Sigmoid colon (tissue), 7 donors: ENCODE measurements around the gene CRTC3. TPM values are rescaled to one million over a fixed set of nuclear protein-coding genes. Genes with fewer than 3 reads are reported as not detected.

Experiments used
- DNase-seq: peaks from one replicate; pipeline ENCODE4 v3.0.0-alpha.2; 2019
- H3K27ac ChIP-seq, 4 donors: fragments of 200-600 bp; sonication (generic); one replicate each; pipeline ENCODE4 v1.5.1; 2016 to 2019; ENCODE audit warnings: mild to moderate bottlenecking in 1 of 4
- H3K27me3 ChIP-seq, 3 donors: fragments of 200-600 bp; sonication (generic); one replicate each; pipeline ENCODE4 v1.5.1; 2019; ENCODE audit warnings: mild to moderate bottlenecking in 1 of 3
- H3K36me3 ChIP-seq, 4 donors: fragments of 200-600 bp; sonication (generic); one replicate each; pipeline ENCODE4 v1.5.1; 2016 to 2019
- H3K4me1 ChIP-seq, 4 donors: fragments of 200-600 bp; sonication (generic); one replicate each; pipeline ENCODE4 v1.5.1; 2017 to 2019
- H3K4me3 ChIP-seq, 4 donors: fragments of 200-600 bp; sonication (generic); one replicate each; pipeline ENCODE4 v1.5.1; 2017 to 2019; ENCODE audit warnings: mild to moderate bottlenecking in 2 of 4, moderate library complexity in 1 of 4
- H3K9me3 ChIP-seq, 4 donors: fragments of 200-600 bp in 3 of 4; sonication (generic) in 3 of 4; one replicate each; pipeline versions ENCODE4 v1.5.1 to v1.6.1; 2013 to 2019
- EP300 ChIP-seq, 4 donors: sonication (generic); formaldehyde crosslinking; IDR thresholded peaks; one replicate each; pipeline ENCODE4 v1.6.1; 2017; ENCODE audit warnings: antibody characterized with exemption in 4 of 4
- POLR2A ChIP-seq, 2 donors: fragments of 450-650 bp; IDR thresholded peaks; one replicate each; pipeline ENCODE4 v1.6.1; 2016; ENCODE audit warnings: antibody characterized with exemption in 2 of 2, mild to moderate bottlenecking in 2 of 2, moderate library complexity in 2 of 2
- POLR2AphosphoS5 ChIP-seq, 4 donors: sonication (generic); formaldehyde crosslinking; IDR thresholded peaks; one replicate each; pipeline ENCODE4 v1.6.1; 2017; ENCODE audit warnings: antibody characterized with exemption in 4 of 4
- WGBS, 2 donors: extraction: QIAGEN DNeasy Blood & Tissue Kit; methylation state at CpG; one replicate each; pipeline ENCODE4 v1.1.7; 2013; 5-methylcytosine and 5-hydroxymethylcytosine counted together
- intact Hi-C: fragments of 100-400 bp; cut with DNase I; formaldehyde crosslinking; loops from one replicate; pipeline ENCODE4 v1.15.1; 2023
- polyA plus RNA-seq, 3 donors: library from polyadenylated mRNA; stranded (reverse); fragments of 200-250 nt; gene quantifications; one replicate each; pipeline ENCODE4 v1.2.3, GENCODE V29; 2013
- total RNA-seq, 4 donors: library from RNA; depleted of rRNA; stranded (reverse); fragments of >200 nt; gene quantifications; one replicate each; pipeline ENCODE4 v1.1.0, GENCODE V29; 2016
- TF ChIP-seq, protein P1 (sequence below), 4 experiments: fragments of 450-650 bp in 3 of 4; fragments of 200-600 bp in 1 of 4; IDR thresholded peaks; one replicate each; pipeline ENCODE4 v1.5.1; 2016 to 2019; ENCODE audit warnings: antibody characterized with exemption in 4 of 4, mild to moderate bottlenecking in 3 of 4, moderate library complexity in 2 of 4
- donor health status: healthy with polysubstance abuse.
- donor health status: Bipolar disorder and iron deficiency.
- donor health status: healthy.

CRTC3 gene
- total and polyA plus RNA-seq, 7 donors = 5.4 to 64.0 (median 27.6) TPM

DNA sequence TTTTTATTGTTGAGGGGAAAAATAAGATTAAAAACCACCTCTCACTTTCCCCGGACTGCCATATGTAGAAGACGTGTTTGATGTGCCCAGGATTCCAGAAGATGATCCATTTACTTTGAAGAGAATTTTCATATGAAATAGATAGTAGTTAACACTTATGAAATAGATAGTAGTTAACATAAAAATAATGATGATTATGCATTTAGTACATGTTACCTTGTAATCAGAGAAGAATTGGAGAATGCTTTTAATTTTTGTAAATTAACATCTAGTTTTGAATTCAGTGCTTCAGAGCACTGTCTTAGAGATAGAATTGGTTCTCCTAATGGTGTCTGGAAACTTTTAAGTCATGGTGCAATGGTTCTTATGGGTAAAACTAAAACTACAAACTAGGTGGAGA is 46.1 kb upstream of the CRTC3 start:
- H3K36me3 ChIP-seq = peaks cover 19 to 99% (median 65%) of the 10 kb centered on the region in 4 donors
- DNase-seq = no peak
- intact Hi-C loops = no loop called here
- H3K27me3 ChIP-seq = no peaks in the 10 kb centered on the region
- 96 to 98% methylated on average over 2 of the region's 2 CpGs for WGBS, 2 donors
- peaks cover 0 to 11% (median 5%) of the 10 kb centered on the region in 4 donors for H3K4me1 ChIP-seq
- H3K9me3 ChIP-seq = no peaks in the 10 kb centered on the region
- TF ChIP-seq, protein P1, sequence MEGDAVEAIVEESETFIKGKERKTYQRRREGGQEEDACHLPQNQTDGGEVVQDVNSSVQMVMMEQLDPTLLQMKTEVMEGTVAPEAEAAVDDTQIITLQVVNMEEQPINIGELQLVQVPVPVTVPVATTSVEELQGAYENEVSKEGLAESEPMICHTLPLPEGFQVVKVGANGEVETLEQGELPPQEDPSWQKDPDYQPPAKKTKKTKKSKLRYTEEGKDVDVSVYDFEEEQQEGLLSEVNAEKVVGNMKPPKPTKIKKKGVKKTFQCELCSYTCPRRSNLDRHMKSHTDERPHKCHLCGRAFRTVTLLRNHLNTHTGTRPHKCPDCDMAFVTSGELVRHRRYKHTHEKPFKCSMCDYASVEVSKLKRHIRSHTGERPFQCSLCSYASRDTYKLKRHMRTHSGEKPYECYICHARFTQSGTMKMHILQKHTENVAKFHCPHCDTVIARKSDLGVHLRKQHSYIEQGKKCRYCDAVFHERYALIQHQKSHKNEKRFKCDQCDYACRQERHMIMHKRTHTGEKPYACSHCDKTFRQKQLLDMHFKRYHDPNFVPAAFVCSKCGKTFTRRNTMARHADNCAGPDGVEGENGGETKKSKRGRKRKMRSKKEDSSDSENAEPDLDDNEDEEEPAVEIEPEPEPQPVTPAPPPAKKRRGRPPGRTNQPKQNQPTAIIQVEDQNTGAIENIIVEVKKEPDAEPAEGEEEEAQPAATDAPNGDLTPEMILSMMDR (IDR thresholded peaks at IDR 0.05) = no peak
- TF ChIP-seq POLR2AphosphoS5 (IDR thresholded peaks at IDR 0.05) (no peak), EP300 (IDR thresholded peaks at IDR 0.05) (no peak), POLR2A (IDR thresholded peaks at IDR 0.05) (no peak)
- H3K4me3 ChIP-seq = no peak overlapping the region
- H3K27ac ChIP-seq = no peak overlapping the region

DNA sequence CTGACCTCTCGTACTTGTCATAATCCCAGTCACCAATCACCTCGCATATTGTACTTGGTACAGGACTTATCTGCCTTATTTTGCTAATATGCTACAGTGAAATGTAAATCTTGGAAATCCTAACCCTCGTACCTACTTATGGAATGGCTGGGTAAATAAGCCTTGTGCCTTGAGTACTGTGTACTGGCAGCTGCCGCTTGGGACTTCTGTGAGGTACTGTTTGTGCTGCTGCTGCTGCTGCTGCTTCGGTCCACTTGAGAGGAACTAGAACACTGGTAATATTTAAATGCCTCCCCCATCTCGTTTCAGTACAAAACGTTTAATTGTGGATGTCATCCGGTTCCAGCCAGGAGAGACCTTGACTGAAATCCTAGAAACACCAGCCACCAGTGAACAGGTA is 42.5 kb upstream of the CRTC3 start:
- no peak overlapping the region for H3K27ac ChIP-seq
- 93 to 94% methylated on average over 8 of the region's 8 CpGs for WGBS, 2 donors
- H3K4me3 ChIP-seq = no peak overlapping the region
- intact Hi-C loops = no loop called here
- no peaks in the 10 kb centered on the region for H3K9me3 ChIP-seq
- no peaks in the 10 kb centered on the region for H3K27me3 ChIP-seq
- peaks cover 0 to 2% (median 1%) of the 10 kb centered on the region in 4 donors for H3K4me1 ChIP-seq
- peaks cover 29 to 99% (median 73%) of the 10 kb centered on the region in 4 donors for H3K36me3 ChIP-seq
- TF ChIP-seq POLR2A (IDR thresholded peaks at IDR 0.05) = no peak
- TF ChIP-seq, protein P1 (IDR thresholded peaks at IDR 0.05) = no peak
- TF ChIP-seq EP300 (IDR thresholded peaks at IDR 0.05) = no peak
- TF ChIP-seq POLR2AphosphoS5 (IDR thresholded peaks at IDR 0.05) = no peak
- DNase-seq = no peak

DNA sequence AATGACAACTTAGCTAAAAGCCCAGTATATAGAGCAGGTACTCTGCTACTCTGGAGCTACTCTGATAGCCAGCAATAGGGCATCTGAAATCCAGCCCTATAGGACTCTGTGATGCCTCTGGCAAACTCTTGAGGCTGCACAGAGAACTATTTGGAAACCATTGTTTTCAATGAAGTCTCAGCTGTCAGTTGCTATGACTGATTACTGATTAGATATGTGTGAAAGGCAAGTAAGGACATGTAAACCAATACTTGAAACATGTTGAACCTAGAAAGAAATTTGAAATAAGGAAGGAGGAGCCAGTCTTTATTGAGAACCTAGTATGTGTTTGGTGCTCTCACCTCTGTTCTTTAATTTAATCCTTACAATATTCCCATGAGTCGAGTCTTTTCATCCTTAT is 40.2 kb upstream of the CRTC3 start:
- 96 to 97% methylated on average over 1 of the region's 1 CpG for WGBS, 2 donors
- intact Hi-C loops = no loop called here

DNA sequence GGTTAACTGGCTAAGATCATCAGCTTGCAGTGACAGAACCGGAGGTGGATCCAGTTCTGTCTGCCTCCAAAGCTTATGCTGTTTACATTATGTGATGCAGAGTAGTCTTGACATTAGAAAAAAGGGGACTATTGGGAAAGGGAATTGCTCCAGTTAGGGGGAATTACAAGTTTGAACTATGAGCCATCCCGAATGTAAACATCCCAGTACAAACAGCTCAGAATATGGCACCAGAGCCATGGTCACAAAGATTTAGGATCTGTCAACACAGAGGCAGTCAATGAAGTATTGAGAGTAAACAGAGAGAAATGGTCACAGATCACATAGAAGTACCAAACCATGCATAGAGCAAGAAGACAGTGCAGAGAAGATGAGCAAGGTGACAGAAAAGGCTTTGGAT is 39.8 kb upstream of the CRTC3 start:
- Histone ChIP-seq H3K27ac (no peak overlapping the region), H3K4me3 (no peak overlapping the region), H3K4me1 (no peaks in the 10 kb centered on the region), H3K27me3 (no peaks in the 10 kb centered on the region), H3K9me3 (no peaks in the 10 kb centered on the region), H3K36me3 (peaks cover 27 to 100% (median 75%) of the 10 kb centered on the region in 4 donors)
- TF ChIP-seq EP300 (IDR thresholded peaks at IDR 0.05) (no peak), POLR2AphosphoS5 (IDR thresholded peaks at IDR 0.05) (no peak), POLR2A (IDR thresholded peaks at IDR 0.05) (no peak)
- TF ChIP-seq, protein P1 (IDR thresholded peaks at IDR 0.05) = no peak
- intact Hi-C loops = no loop called here
- WGBS, 2 donors = 63 to 81% methylated on average over 2 of the region's 2 CpGs
- no peak for DNase-seq

More for the DNA sequence above, 40.2 kb upstream of the CRTC3 start:
- Histone ChIP-seq H3K9me3 (no peaks in the 10 kb centered on the region), H3K4me1 (no peaks in the 10 kb centered on the region), H3K27me3 (no peaks in the 10 kb centered on the region), H3K4me3 (no peak overlapping the region), H3K36me3 (peaks cover 27 to 100% (median 76%) of the 10 kb centered on the region in 4 donors), H3K27ac (no peak overlapping the region)
- no peak for DNase-seq
- TF ChIP-seq POLR2AphosphoS5 (IDR thresholded peaks at IDR 0.05) (no peak), EP300 (IDR thresholded peaks at IDR 0.05) (no peak), POLR2A (IDR thresholded peaks at IDR 0.05) (no peak)
- TF ChIP-seq, protein P1 (IDR thresholded peaks at IDR 0.05) = no peak

DNA sequence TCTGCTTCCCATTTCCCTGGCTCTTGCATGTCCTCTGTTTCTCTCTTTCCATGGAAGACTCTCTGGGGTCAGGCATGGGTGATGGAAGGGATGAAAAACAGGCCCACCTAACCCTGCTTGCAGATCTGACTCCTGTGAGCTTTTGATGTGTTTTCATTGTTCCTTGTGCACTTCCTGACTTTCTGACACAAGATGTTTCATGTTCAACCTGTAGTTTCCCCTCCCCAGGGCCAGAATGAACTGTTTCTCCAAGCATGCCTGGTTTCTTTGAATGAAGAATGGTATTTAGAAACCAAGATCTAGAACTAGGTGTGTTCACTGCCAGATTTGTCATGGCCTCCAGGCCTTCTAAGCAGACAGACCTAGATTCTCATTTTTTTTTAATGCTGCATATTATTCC is 36.1 kb upstream of the CRTC3 start:
- intact Hi-C loops = no loop called here
- Histone ChIP-seq H3K4me1 (no peaks in the 10 kb centered on the region), H3K27me3 (no peaks in the 10 kb centered on the region), H3K36me3 (peaks cover 27 to 100% (median 61%) of the 10 kb centered on the region in 4 donors), H3K27ac (no peak overlapping the region), H3K4me3 (no peak overlapping the region), H3K9me3 (no peaks in the 10 kb centered on the region)
- TF ChIP-seq, protein P1 (IDR thresholded peaks at IDR 0.05) = no peak
- TF ChIP-seq POLR2AphosphoS5 (IDR thresholded peaks at IDR 0.05) (no peak), EP300 (IDR thresholded peaks at IDR 0.05) (no peak), POLR2A (IDR thresholded peaks at IDR 0.05) (no peak)
- no peak for DNase-seq
